Measurements from ENCODE around the gene NFIA.
A peak's percentile ranks its signal among the peaks of the same experiment; 100 is the strongest.

NFIA gene

DNA sequence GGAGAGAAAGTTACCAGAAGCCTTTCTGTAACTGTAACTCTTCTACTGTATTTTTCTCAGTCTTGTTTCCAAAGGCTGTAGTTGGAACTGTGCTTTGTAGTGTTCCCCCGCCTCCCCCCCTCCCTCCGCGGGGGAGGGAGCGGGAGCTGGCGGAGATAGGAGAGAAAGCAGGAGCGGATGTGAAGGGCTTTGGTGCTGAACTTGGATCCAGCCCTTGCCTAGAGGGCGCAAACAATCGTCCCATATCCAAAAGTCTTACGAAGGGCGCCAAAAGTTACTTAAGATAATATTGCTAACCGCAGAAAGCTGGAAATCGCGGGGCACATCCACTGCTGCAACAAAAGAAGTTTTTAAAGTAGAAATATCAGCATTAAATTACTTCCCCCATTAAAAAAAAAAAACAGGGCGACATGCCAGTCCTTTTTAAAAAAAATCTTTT, 2.4 kb upstream of the NFIA start (continued):
- TF ChIP-seq, protein P1, sequence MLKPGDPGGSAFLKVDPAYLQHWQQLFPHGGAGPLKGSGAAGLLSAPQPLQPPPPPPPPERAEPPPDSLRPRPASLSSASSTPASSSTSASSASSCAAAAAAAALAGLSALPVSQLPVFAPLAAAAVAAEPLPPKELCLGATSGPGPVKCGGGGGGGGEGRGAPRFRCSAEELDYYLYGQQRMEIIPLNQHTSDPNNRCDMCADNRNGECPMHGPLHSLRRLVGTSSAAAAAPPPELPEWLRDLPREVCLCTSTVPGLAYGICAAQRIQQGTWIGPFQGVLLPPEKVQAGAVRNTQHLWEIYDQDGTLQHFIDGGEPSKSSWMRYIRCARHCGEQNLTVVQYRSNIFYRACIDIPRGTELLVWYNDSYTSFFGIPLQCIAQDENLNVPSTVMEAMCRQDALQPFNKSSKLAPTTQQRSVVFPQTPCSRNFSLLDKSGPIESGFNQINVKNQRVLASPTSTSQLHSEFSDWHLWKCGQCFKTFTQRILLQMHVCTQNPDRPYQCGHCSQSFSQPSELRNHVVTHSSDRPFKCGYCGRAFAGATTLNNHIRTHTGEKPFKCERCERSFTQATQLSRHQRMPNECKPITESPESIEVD (tag by site-specific recombination; IDR thresholded peaks at IDR 0.05) = peak; percentile 95
- TF ChIP-seq ZNF433 (tag by site-specific recombination; IDR thresholded peaks at IDR 0.05; ENCODE audit: low read depth) (no peak), ZNF133 (tag by site-specific recombination; IDR thresholded peaks at IDR 0.05) (no peak), MEIS1 (CRISPR knock-in tag; IDR thresholded peaks at IDR 0.05; ENCODE audit: borderline replicate concordance) (no peak), PRDM1 (tag by site-specific recombination; IDR thresholded peaks at IDR 0.05) (peak; percentile 56; the same call in 1 of the 2 replicates), GFI1B (tag by site-specific recombination; IDR thresholded peaks at IDR 0.05) (no peak), EGR2 (tag by site-specific recombination; IDR thresholded peaks at IDR 0.05; ENCODE audit: low read depth) (0 out of 2 replicates have a peak, but pooled peaks have one; percentile 47), ZNF366 (tag by site-specific recombination; conservative IDR thresholded peaks at IDR 0.05) (peak; percentile 74), ZNF777 (tag by site-specific recombination; IDR thresholded peaks at IDR 0.05; ENCODE audit: borderline replicate concordance) (no peak), ZEB2 (tag by site-specific recombination; IDR thresholded peaks at IDR 0.05) (peak; percentile 52; the same call in 1 of the 2 replicates), YY1 (tag by site-specific recombination; IDR thresholded peaks at IDR 0.05) (no peak), ZNF169 (tag by site-specific recombination; IDR thresholded peaks at IDR 0.05) (no peak), HOXD13 (CRISPR knock-in tag; IDR thresholded peaks at IDR 0.05; ENCODE audit: borderline replicate concordance) (no peak), ZNF324 (tag by site-specific recombination; IDR thresholded peaks at IDR 0.05) (no peak), ZNF157 (tag by site-specific recombination; IDR thresholded peaks at IDR 0.05) (no peak)
- TF ChIP-seq, protein P2, sequence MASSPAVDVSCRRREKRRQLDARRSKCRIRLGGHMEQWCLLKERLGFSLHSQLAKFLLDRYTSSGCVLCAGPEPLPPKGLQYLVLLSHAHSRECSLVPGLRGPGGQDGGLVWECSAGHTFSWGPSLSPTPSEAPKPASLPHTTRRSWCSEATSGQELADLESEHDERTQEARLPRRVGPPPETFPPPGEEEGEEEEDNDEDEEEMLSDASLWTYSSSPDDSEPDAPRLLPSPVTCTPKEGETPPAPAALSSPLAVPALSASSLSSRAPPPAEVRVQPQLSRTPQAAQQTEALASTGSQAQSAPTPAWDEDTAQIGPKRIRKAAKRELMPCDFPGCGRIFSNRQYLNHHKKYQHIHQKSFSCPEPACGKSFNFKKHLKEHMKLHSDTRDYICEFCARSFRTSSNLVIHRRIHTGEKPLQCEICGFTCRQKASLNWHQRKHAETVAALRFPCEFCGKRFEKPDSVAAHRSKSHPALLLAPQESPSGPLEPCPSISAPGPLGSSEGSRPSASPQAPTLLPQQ (tag by site-specific recombination; IDR thresholded peaks at IDR 0.05) = no peak
- TF ChIP-seq, protein P3, sequence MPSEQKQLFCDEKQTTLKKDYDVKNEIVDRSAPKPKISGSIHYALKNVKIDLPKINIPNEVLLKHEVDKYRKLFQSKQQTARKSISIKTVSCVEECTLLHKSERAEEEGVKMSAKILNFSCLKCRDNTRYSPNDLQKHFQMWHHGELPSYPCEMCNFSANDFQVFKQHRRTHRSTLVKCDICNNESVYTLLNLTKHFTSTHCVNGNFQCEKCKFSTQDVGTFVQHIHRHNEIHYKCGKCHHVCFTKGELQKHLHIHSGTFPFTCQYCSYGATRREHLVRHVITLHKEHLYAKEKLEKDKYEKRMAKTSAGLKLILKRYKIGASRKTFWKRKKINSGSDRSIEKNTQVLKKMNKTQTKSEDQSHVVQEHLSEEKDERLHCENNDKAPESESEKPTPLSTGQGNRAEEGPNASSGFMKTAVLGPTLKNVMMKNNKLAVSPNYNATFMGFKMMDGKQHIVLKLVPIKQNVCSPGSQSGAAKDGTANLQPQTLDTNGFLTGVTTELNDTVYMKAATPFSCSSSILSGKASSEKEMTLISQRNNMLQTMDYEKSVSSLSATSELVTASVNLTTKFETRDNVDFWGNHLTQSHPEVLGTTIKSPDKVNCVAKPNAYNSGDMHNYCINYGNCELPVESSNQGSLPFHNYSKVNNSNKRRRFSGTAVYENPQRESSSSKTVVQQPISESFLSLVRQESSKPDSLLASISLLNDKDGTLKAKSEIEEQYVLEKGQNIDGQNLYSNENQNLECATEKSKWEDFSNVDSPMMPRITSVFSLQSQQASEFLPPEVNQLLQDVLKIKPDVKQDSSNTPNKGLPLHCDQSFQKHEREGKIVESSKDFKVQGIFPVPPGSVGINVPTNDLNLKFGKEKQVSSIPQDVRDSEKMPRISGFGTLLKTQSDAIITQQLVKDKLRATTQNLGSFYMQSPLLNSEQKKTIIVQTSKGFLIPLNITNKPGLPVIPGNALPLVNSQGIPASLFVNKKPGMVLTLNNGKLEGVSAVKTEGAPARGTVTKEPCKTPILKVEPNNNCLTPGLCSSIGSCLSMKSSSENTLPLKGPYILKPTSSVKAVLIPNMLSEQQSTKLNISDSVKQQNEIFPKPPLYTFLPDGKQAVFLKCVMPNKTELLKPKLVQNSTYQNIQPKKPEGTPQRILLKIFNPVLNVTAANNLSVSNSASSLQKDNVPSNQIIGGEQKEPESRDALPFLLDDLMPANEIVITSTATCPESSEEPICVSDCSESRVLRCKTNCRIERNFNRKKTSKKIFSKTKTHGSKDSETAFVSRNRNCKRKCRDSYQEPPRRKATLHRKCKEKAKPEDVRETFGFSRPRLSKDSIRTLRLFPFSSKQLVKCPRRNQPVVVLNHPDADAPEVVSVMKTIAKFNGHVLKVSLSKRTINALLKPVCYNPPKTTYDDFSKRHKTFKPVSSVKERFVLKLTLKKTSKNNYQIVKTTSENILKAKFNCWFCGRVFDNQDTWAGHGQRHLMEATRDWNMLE (tag by site-specific recombination; conservative IDR thresholded peaks at IDR 0.05; ENCODE audit: low read depth) = no peak
- TF ChIP-seq, protein P4, sequence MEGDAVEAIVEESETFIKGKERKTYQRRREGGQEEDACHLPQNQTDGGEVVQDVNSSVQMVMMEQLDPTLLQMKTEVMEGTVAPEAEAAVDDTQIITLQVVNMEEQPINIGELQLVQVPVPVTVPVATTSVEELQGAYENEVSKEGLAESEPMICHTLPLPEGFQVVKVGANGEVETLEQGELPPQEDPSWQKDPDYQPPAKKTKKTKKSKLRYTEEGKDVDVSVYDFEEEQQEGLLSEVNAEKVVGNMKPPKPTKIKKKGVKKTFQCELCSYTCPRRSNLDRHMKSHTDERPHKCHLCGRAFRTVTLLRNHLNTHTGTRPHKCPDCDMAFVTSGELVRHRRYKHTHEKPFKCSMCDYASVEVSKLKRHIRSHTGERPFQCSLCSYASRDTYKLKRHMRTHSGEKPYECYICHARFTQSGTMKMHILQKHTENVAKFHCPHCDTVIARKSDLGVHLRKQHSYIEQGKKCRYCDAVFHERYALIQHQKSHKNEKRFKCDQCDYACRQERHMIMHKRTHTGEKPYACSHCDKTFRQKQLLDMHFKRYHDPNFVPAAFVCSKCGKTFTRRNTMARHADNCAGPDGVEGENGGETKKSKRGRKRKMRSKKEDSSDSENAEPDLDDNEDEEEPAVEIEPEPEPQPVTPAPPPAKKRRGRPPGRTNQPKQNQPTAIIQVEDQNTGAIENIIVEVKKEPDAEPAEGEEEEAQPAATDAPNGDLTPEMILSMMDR (tag by site-specific recombination; IDR thresholded peaks at IDR 0.05) = peak; percentile 74
- TF ChIP-seq, protein P5, sequence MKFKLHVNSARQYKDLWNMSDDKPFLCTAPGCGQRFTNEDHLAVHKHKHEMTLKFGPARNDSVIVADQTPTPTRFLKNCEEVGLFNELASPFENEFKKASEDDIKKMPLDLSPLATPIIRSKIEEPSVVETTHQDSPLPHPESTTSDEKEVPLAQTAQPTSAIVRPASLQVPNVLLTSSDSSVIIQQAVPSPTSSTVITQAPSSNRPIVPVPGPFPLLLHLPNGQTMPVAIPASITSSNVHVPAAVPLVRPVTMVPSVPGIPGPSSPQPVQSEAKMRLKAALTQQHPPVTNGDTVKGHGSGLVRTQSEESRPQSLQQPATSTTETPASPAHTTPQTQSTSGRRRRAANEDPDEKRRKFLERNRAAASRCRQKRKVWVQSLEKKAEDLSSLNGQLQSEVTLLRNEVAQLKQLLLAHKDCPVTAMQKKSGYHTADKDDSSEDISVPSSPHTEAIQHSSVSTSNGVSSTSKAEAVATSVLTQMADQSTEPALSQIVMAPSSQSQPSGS (tag by site-specific recombination; IDR thresholded peaks at IDR 0.05; ENCODE audit: low read depth) = no peak
- TF ChIP-seq, protein P6, sequence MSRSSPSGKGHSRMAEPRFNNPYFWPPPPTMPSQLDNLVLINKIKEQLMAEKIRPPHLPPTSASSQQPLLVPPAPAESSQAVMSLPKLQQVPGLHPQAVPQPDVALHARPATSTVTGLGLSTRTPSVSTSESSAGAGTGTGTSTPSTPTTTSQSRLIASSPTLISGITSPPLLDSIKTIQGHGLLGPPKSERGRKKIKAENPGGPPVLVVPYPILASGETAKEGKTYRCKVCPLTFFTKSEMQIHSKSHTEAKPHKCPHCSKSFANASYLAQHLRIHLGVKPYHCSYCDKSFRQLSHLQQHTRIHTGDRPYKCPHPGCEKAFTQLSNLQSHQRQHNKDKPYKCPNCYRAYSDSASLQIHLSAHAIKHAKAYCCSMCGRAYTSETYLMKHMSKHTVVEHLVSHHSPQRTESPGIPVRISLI (tag by site-specific recombination; IDR thresholded peaks at IDR 0.05) = peak; percentile 65; the same call in 1 of the 2 replicates
- TF ChIP-seq, protein P7, sequence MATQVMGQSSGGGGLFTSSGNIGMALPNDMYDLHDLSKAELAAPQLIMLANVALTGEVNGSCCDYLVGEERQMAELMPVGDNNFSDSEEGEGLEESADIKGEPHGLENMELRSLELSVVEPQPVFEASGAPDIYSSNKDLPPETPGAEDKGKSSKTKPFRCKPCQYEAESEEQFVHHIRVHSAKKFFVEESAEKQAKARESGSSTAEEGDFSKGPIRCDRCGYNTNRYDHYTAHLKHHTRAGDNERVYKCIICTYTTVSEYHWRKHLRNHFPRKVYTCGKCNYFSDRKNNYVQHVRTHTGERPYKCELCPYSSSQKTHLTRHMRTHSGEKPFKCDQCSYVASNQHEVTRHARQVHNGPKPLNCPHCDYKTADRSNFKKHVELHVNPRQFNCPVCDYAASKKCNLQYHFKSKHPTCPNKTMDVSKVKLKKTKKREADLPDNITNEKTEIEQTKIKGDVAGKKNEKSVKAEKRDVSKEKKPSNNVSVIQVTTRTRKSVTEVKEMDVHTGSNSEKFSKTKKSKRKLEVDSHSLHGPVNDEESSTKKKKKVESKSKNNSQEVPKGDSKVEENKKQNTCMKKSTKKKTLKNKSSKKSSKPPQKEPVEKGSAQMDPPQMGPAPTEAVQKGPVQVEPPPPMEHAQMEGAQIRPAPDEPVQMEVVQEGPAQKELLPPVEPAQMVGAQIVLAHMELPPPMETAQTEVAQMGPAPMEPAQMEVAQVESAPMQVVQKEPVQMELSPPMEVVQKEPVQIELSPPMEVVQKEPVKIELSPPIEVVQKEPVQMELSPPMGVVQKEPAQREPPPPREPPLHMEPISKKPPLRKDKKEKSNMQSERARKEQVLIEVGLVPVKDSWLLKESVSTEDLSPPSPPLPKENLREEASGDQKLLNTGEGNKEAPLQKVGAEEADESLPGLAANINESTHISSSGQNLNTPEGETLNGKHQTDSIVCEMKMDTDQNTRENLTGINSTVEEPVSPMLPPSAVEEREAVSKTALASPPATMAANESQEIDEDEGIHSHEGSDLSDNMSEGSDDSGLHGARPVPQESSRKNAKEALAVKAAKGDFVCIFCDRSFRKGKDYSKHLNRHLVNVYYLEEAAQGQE (tag by site-specific recombination; IDR thresholded peaks at IDR 0.05) = peak; percentile 47; the same call in 1 of the 2 replicates

Measured in HEK293 (cell line).